Measurements from ENCODE around the gene DBNDD1.

DNA sequence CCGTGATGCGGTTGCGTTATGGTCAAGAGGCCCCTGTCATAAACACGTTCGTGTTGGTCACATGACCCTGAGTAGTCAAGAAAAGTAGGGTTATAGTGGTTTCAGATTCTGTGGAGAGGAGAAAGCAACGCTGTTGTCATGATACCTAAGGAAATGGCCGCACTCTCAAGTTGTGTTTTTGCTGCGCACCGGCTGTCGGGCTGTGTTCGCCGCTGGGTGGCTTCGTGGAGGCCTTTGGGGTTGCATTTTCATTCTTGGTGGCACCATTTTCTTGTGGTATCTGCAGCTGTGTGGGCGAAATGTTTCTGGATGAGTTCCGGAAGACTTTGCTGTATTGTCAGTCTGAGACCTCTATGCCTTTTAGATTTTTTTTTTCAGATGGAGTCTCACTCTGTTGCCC lies 35.7 kb downstream of the DBNDD1 start:
- TF ChIP-seq GATA2 (IDR thresholded peaks at IDR 0.05; ENCODE audit: low read depth, low read length) (no peak), GATA3 (IDR thresholded peaks at IDR 0.05; ENCODE audit: low read depth, low read length) (no peak)

Data from SH-SY5Y (cell line).